Measurements from ENCODE around the gene PSMD2.
A peak's percentile ranks its signal among the peaks of the same experiment; 100 is the strongest.
"Not testable (repeated sequence)": the region's sequence is repeated elsewhere in the genome, so short reads cannot be mapped to it uniquely, and the experiment has no call there.

PSMD2 gene

GRCh38 chr3:184298759-184299487, at the start of gene PSMD2:
TSS of gene PSMD2 (plus strand) at chr3:184299241. CDS start at chr3:184299267, 26 bp downstream.
- DNase-seq = peak; percentile 95

- peak; percentile 99 for DNase-seq
These were observed 49.5 kb upstream of the PSMD2 start, which contains the start of gene EEF1AKMT4 for GRCh38 chr3:184249412-184250166. TSS of gene EEF1AKMT4 (plus strand) at chr3:184249672. CDS start at chr3:184249695, 23 bp downstream.

- DNase-seq = peak; percentile 97
These were observed 48.7 kb upstream of the PSMD2 start for GRCh38 chr3:184250167-184250828.

GRCh38 chr3:184255291-184256039, 43.6 kb upstream of the PSMD2 start:
- DNase-seq = no peak

GRCh38 chr3:184257083-184257915, 41.7 kb upstream of the PSMD2 start:
- DNase-seq = no peak

GRCh38 chr3:184258926-184259325, 40.1 kb upstream of the PSMD2 start:
- DNase-seq = no peak

- no peak for DNase-seq
These were observed 39.6 kb upstream of the PSMD2 start for GRCh38 chr3:184259396-184259877.

GRCh38 chr3:184259878-184260723, 38.9 kb upstream of the PSMD2 start:
- DNase-seq = no peak

- no peak for DNase-seq
These were observed 38.2 kb upstream of the PSMD2 start for GRCh38 chr3:184260724-184261269.

GRCh38 chr3:184261270-184261853, 37.7 kb upstream of the PSMD2 start, which contains the start of gene CAMK2N2:
TSS of gene CAMK2N2 (minus strand) at chr3:184261553. CDS start at chr3:184261285, 268 bp downstream.
- DNase-seq = peak; percentile 42

- peak; percentile 33 for DNase-seq
These were observed 36.9 kb upstream of the PSMD2 start for GRCh38 chr3:184261854-184262763.

GRCh38 chr3:184262764-184263179, 36.3 kb upstream of the PSMD2 start:
- no peak for DNase-seq

- not testable (repeated sequence) for DNase-seq
These were observed 31.8 kb upstream of the PSMD2 start for GRCh38 chr3:184267249-184267648.

GRCh38 chr3:184272269-184272668, 26.8 kb upstream of the PSMD2 start:
- no peak for DNase-seq

GRCh38 chr3:184275381-184275701, 23.7 kb upstream of the PSMD2 start:
- no peak for DNase-seq

GRCh38 chr3:184275961-184276910, 22.8 kb upstream of the PSMD2 start, which contains the start of gene ECE2:
TSS of gene ECE2 (plus strand) at chr3:184276022. CDS start at chr3:184276154, 132 bp downstream.
- DNase-seq = no peak

GRCh38 chr3:184277366-184277765, 21.7 kb upstream of the PSMD2 start:
- DNase-seq = no peak

- no peak for DNase-seq
These were observed 16.1 kb upstream of the PSMD2 start for GRCh38 chr3:184282941-184283340.

All from hematopoietic multipotent progenitor cell treated with erythropoietin and hydrocortisone succinate and interleukin-3 and kit ligand, for 8 days (in vitro differentiated cells).